Liver (tissue), 9 donors: ENCODE data around the gene SPDEF. TPM values are rescaled to one million over a fixed set of nuclear protein-coding genes. Genes with fewer than 3 reads are reported as not detected.

Experiments used
- DNase-seq: peaks from one replicate; pipeline ENCODE4 v3.0.0-alpha.2; 2017; ENCODE audit warnings: low spot score
- H3K27ac ChIP-seq, 2 donors: one replicate each; pipeline ENCODE4 v1.7.0; 2013; ENCODE audit warnings: inconsistent platforms in 2 of 2, low read length in 2 of 2, control low read depth in 1 of 2, low read depth in 1 of 2, mild to moderate bottlenecking in 1 of 2
- H3K27me3 ChIP-seq, 4 donors: one replicate each; pipeline versions ENCODE4 v1.6.1 to v1.7.0; 2013; ENCODE audit warnings: low read length in 3 of 4, inconsistent platforms in 1 of 4, mild to moderate bottlenecking in 1 of 4, moderate library complexity in 1 of 4; ENCODE audit not compliant: control insufficient read depth in 4 of 4, insufficient read depth in 4 of 4
- H3K36me3 ChIP-seq, 4 donors: one replicate each; pipeline versions ENCODE4 v1.6.1 to v1.7.0; 2013; ENCODE audit warnings: low read length in 3 of 4, mild to moderate bottlenecking in 3 of 4, low read depth in 1 of 4, moderate library complexity in 1 of 4; ENCODE audit not compliant: control insufficient read depth in 4 of 4, insufficient read depth in 3 of 4
- H3K4me1 ChIP-seq, 4 donors: one replicate each; pipeline versions ENCODE4 v1.6.1 to v1.7.0; 2013; ENCODE audit warnings: low read length in 3 of 4, mild to moderate bottlenecking in 3 of 4, moderate library complexity in 1 of 4; ENCODE audit not compliant: control insufficient read depth in 4 of 4, insufficient read depth in 4 of 4
- H3K4me3 ChIP-seq, 3 donors: one replicate each; pipeline versions ENCODE4 v1.6.1 to v1.7.0; 2013; ENCODE audit warnings: low read length in 3 of 3, control low read depth in 1 of 3, low read depth in 1 of 3, mild to moderate bottlenecking in 1 of 3
- H3K9ac ChIP-seq, 2 donors: one replicate each; pipeline ENCODE4 v1.7.0; 2013; ENCODE audit warnings: low read length in 2 of 2, mild to moderate bottlenecking in 2 of 2, moderate library complexity in 2 of 2, control low read depth in 1 of 2, low read depth in 1 of 2
- H3K9me3 ChIP-seq, 4 donors: one replicate each; pipeline versions ENCODE4 v1.6.1 to v1.7.0; 2013; ENCODE audit warnings: low read length in 3 of 4; ENCODE audit not compliant: control insufficient read depth in 4 of 4
- EGR1 ChIP-seq, 2 donors: IDR thresholded peaks; 2 replicates each; pipeline ENCODE4 v1.6.1; 2016 to 2018; ENCODE audit warnings: antibody characterized with exemption in 2 of 2, low read depth in 2 of 2
- FOXA1 ChIP-seq: IDR thresholded peaks from 2 replicates; pipeline ENCODE4 v1.6.1; 2016; ENCODE audit warnings: antibody characterized with exemption
- FOXA2 ChIP-seq: IDR thresholded peaks from 2 replicates; pipeline ENCODE4 v1.6.1; 2016; ENCODE audit warnings: antibody characterized with exemption
- GABPA ChIP-seq, 2 donors: IDR thresholded peaks in 1 of 2; conservative IDR thresholded peaks in 1 of 2; 2 replicates each; pipeline ENCODE4 v1.6.1; 2016; ENCODE audit warnings: antibody characterized with exemption in 2 of 2, mild to moderate bottlenecking in 1 of 2, moderate library complexity in 1 of 2
- HNF4A ChIP-seq, 2 donors: conservative IDR thresholded peaks; 2 replicates each; pipeline ENCODE4 v1.6.1; 2016; ENCODE audit warnings: antibody characterized with exemption in 2 of 2, mild to moderate bottlenecking in 2 of 2
- HNF4G ChIP-seq: IDR thresholded peaks from 2 replicates; pipeline ENCODE4 v1.6.1; 2016; ENCODE audit warnings: antibody characterized with exemption
- JUND ChIP-seq, 2 donors: IDR thresholded peaks; 2 replicates each; pipeline ENCODE4 v1.6.1; 2016; ENCODE audit warnings: antibody characterized with exemption in 2 of 2
- RAD21 ChIP-seq, 2 donors: IDR thresholded peaks; 2 replicates each; pipeline ENCODE4 v1.6.1; 2016; ENCODE audit warnings: antibody characterized with exemption in 2 of 2, mild to moderate bottlenecking in 2 of 2
- RXRA ChIP-seq, 2 donors: IDR thresholded peaks; 2 replicates each; pipeline ENCODE4 v1.6.1; 2017 to 2018; ENCODE audit warnings: antibody characterized with exemption in 2 of 2, mild to moderate bottlenecking in 1 of 2
- SP1 ChIP-seq: IDR thresholded peaks from 2 replicates; pipeline ENCODE4 v1.6.1; 2018; ENCODE audit warnings: antibody characterized with exemption, mild to moderate bottlenecking
- TAF1 ChIP-seq: conservative IDR thresholded peaks from 2 replicates; pipeline ENCODE4 v1.6.1; 2016; ENCODE audit warnings: antibody characterized with exemption, mild to moderate bottlenecking
- YY1 ChIP-seq: IDR thresholded peaks from 2 replicates; pipeline ENCODE4 v1.6.1; 2016; ENCODE audit warnings: antibody characterized with exemption, mild to moderate bottlenecking
- WGBS: extraction: QIAGEN DNeasy Blood & Tissue Kit; methylation state at CpG from one replicate; pipeline ENCODE4 v1.1.7; 2013; 5-methylcytosine and 5-hydroxymethylcytosine counted together
- polyA plus RNA-seq, 2 donors: library from polyadenylated mRNA; stranded (reverse) in 1 of 2; unstranded in 1 of 2; fragments of 200-250 nt in 1 of 2; fragments of >200 nt in 1 of 2; fragmentation: Nextera tagmentation in 1 of 2; extraction: Ambion mirVana in 1 of 2; gene quantifications; one replicate each; pipeline versions ENCODE4 v1.2.1 to v1.2.3, GENCODE V29; 2013 to 2015
- total RNA-seq, 2 donors: library from RNA; depleted of rRNA; stranded (reverse); fragments of >200 nt; gene quantifications; one replicate each; pipeline ENCODE4 v1.2.3, GENCODE V29; 2014
- TF ChIP-seq, protein P1 (sequence below): fragments of 150-350 bp; IDR thresholded peaks from 2 replicates; pipeline ENCODE4 v1.5.1; 2017; ENCODE audit warnings: improper control_type of control experiment, low read depth, low read length; ENCODE audit not compliant: missing input control
- TF ChIP-seq, protein P2 (sequence below): IDR thresholded peaks from 2 replicates; pipeline ENCODE4 v1.6.1; 2016; ENCODE audit warnings: antibody characterized with exemption
- TF ChIP-seq, protein P3 (sequence below): IDR thresholded peaks from 2 replicates; pipeline ENCODE4 v1.6.1; 2016; ENCODE audit warnings: antibody characterized with exemption, mild to moderate bottlenecking
- TF ChIP-seq, protein P4 (sequence below): IDR thresholded peaks from 2 replicates; pipeline ENCODE4 v1.6.1; 2016; ENCODE audit warnings: antibody characterized with exemption
- TF ChIP-seq, protein P5 (sequence below): IDR thresholded peaks from 2 replicates; pipeline ENCODE4 v1.6.1; 2016; ENCODE audit warnings: antibody characterized with exemption
- donor health status: healthy.
- donor health status: healthy.
- donor health status: healthy.
- donor health status: healthy.
- donor health status: healthy.

Gene SPDEF
- total and polyA plus RNA-seq, 4 donors, result 0.05 to 0.09 TPM; not detected in 2

DNA sequence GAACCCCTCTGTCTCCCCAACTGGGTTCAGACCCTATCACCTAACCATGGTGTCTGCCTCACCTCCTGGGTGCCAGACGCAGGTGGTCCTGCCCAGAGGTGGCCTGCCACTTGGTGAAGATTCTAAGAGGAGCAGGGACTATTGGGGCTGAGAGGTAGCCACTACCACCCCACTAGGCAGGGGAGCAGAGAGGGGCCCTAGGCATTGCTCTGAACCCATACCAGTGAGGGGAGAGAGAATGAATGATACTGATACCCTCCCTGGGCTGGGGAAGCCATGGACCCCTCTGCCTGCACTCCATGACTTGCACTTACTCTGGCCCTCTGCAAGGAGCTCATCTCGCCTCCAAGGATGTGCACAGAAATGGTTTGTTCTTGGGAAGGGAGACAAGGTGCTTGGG is 31.7 kb upstream of the SPDEF start:
- DNase-seq, result no peak
- WGBS, result 97% methylated on average over 2 of the region's 2 CpGs
- H3K9me3 ChIP-seq, result no peaks in the 10 kb centered on the region
- peaks cover 6 to 23% (median 7%) of the 10 kb centered on the region in 4 donors for H3K36me3 ChIP-seq
- no peaks in the 10 kb centered on the region for H3K4me1 ChIP-seq
- no peak for TF ChIP-seq RXRA (IDR thresholded peaks at IDR 0.05)
- no peak for TF ChIP-seq EGR1 (IDR thresholded peaks at IDR 0.05; ENCODE audit: low read depth in 2 of 2)
- no peak for TF ChIP-seq YY1
- TF ChIP-seq, protein P1, sequence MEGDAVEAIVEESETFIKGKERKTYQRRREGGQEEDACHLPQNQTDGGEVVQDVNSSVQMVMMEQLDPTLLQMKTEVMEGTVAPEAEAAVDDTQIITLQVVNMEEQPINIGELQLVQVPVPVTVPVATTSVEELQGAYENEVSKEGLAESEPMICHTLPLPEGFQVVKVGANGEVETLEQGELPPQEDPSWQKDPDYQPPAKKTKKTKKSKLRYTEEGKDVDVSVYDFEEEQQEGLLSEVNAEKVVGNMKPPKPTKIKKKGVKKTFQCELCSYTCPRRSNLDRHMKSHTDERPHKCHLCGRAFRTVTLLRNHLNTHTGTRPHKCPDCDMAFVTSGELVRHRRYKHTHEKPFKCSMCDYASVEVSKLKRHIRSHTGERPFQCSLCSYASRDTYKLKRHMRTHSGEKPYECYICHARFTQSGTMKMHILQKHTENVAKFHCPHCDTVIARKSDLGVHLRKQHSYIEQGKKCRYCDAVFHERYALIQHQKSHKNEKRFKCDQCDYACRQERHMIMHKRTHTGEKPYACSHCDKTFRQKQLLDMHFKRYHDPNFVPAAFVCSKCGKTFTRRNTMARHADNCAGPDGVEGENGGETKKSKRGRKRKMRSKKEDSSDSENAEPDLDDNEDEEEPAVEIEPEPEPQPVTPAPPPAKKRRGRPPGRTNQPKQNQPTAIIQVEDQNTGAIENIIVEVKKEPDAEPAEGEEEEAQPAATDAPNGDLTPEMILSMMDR, result no peak
- no peak for TF ChIP-seq SP1
- TF ChIP-seq, protein P2, sequence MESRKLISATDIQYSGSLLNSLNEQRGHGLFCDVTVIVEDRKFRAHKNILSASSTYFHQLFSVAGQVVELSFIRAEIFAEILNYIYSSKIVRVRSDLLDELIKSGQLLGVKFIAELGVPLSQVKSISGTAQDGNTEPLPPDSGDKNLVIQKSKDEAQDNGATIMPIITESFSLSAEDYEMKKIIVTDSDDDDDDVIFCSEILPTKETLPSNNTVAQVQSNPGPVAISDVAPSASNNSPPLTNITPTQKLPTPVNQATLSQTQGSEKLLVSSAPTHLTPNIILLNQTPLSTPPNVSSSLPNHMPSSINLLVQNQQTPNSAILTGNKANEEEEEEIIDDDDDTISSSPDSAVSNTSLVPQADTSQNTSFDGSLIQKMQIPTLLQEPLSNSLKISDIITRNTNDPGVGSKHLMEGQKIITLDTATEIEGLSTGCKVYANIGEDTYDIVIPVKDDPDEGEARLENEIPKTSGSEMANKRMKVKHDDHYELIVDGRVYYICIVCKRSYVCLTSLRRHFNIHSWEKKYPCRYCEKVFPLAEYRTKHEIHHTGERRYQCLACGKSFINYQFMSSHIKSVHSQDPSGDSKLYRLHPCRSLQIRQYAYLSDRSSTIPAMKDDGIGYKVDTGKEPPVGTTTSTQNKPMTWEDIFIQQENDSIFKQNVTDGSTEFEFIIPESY, result no peak
- no peak for TF ChIP-seq RAD21 (IDR thresholded peaks at IDR 0.05)
- TF ChIP-seq HNF4A (conservative IDR thresholded peaks at IDR 0.05), result no peak
- TF ChIP-seq, protein P3, sequence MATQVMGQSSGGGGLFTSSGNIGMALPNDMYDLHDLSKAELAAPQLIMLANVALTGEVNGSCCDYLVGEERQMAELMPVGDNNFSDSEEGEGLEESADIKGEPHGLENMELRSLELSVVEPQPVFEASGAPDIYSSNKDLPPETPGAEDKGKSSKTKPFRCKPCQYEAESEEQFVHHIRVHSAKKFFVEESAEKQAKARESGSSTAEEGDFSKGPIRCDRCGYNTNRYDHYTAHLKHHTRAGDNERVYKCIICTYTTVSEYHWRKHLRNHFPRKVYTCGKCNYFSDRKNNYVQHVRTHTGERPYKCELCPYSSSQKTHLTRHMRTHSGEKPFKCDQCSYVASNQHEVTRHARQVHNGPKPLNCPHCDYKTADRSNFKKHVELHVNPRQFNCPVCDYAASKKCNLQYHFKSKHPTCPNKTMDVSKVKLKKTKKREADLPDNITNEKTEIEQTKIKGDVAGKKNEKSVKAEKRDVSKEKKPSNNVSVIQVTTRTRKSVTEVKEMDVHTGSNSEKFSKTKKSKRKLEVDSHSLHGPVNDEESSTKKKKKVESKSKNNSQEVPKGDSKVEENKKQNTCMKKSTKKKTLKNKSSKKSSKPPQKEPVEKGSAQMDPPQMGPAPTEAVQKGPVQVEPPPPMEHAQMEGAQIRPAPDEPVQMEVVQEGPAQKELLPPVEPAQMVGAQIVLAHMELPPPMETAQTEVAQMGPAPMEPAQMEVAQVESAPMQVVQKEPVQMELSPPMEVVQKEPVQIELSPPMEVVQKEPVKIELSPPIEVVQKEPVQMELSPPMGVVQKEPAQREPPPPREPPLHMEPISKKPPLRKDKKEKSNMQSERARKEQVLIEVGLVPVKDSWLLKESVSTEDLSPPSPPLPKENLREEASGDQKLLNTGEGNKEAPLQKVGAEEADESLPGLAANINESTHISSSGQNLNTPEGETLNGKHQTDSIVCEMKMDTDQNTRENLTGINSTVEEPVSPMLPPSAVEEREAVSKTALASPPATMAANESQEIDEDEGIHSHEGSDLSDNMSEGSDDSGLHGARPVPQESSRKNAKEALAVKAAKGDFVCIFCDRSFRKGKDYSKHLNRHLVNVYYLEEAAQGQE, result no peak
- TF ChIP-seq, protein P4, sequence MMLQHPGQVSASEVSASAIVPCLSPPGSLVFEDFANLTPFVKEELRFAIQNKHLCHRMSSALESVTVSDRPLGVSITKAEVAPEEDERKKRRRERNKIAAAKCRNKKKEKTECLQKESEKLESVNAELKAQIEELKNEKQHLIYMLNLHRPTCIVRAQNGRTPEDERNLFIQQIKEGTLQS, result no peak
- no peak for TF ChIP-seq GABPA (IDR thresholded peaks at IDR 0.05 in 1 of 2, conservative IDR thresholded peaks at IDR 0.05 in 1 of 2)
- TF ChIP-seq TAF1, result no peak
- H3K9ac ChIP-seq, result no peak overlapping the region
- H3K27me3 ChIP-seq, result no peaks in the 10 kb centered on the region
- H3K27ac ChIP-seq, result no peak overlapping the region
- H3K4me3 ChIP-seq, result no peak overlapping the region

DNA sequence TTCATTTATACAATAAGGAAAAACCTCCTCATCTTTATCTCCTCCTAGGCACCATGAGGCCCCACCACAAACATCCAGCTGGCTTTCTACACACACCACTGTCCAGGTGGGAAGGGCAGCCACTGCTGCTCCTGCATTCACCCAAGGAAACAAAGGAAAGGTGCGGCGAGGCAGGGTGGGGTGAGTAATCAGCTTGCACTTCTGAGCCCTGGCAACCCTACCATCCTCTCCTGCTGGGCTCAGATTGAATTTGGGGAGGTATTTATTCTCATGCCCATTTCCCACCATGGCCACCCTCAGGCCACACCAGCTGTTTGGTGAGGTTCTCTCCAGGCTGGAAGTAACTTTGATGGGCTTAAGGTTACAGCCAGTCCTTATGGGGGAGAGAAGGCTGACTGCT is 31.2 kb upstream of the SPDEF start:
- Histone ChIP-seq H3K36me3 (peaks cover 6 to 23% (median 7%) of the 10 kb centered on the region in 4 donors), H3K27me3 (no peaks in the 10 kb centered on the region), H3K4me3 (no peak overlapping the region), H3K9ac (no peak overlapping the region), H3K9me3 (no peaks in the 10 kb centered on the region), H3K4me1 (no peaks in the 10 kb centered on the region), H3K27ac (no peak overlapping the region)
- 90% methylated on average over 2 of the region's 2 CpGs for WGBS
- DNase-seq, result no peak
- TF ChIP-seq FOXA2 (no peak), RXRA (IDR thresholded peaks at IDR 0.05) (no peak), HNF4A (conservative IDR thresholded peaks at IDR 0.05) (no peak), RAD21 (IDR thresholded peaks at IDR 0.05) (no peak), HNF4G (no peak), FOXA1 (no peak), GABPA (IDR thresholded peaks at IDR 0.05 in 1 of 2, conservative IDR thresholded peaks at IDR 0.05 in 1 of 2) (no peak), YY1 (no peak), TAF1 (no peak), SP1 (no peak), JUND (IDR thresholded peaks at IDR 0.05) (no peak)
- TF ChIP-seq, protein P3, result no peak
- TF ChIP-seq, protein P1, result no peak
- TF ChIP-seq, protein P4, result no peak
- TF ChIP-seq, protein P5, sequence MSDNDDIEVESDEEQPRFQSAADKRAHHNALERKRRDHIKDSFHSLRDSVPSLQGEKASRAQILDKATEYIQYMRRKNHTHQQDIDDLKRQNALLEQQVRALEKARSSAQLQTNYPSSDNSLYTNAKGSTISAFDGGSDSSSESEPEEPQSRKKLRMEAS, result no peak
